HFFc6 (cell line): Measurements from ENCODE around the gene PPP1R37. TPM values are rescaled to one million over a fixed set of nuclear protein-coding genes. Genes with fewer than 3 reads are reported as not detected.

ENCODE experiments used
- DNase-seq: peaks from one replicate; pipeline ENCODE4 v3.0.0-alpha.2; 2018
- H3K27ac Mint-ChIP-seq: 2 replicates; pipeline ENCODE4 v1.8.0; 2020; ENCODE audit warnings: mild to moderate bottlenecking, mixed read lengths
- H3K27me3 Mint-ChIP-seq: 2 replicates; pipeline ENCODE4 v1.8.0; 2021; ENCODE audit warnings: mild to moderate bottlenecking, moderate library complexity, mixed read lengths; ENCODE audit not compliant: insufficient read depth
- H3K36me3 Mint-ChIP-seq: 2 replicates; pipeline ENCODE4 v1.8.0; 2021; ENCODE audit warnings: low read depth, mixed read lengths
- H3K4me1 Mint-ChIP-seq: 2 replicates; pipeline ENCODE4 v1.8.0; 2020; ENCODE audit warnings: low read depth, mixed read lengths
- H3K4me3 Mint-ChIP-seq: 2 replicates; pipeline ENCODE4 v1.8.0; 2020; ENCODE audit warnings: mild to moderate bottlenecking, moderate library complexity, mixed read lengths
- H3K9me3 Mint-ChIP-seq: 2 replicates; pipeline ENCODE4 v1.8.0; 2020; ENCODE audit warnings: mild to moderate bottlenecking, mixed read lengths
- total RNA-seq, 6 experiments: library from RNA; stranded (reverse); fragmentation: NEBNext Ultra II Directional; extraction: Animal tissue kit (Norgen Biotek cat#: 25700); gene quantifications; 2 replicates in 1 of 6; 3 replicates in 5 of 6; pipeline ENCODE4 v1.2.3, GENCODE V29; 2021
- TF ChIP-seq, protein P1 (sequence below): fragments of 200-600 bp; sonication (generic); IDR thresholded peaks from 2 replicates; pipeline ENCODE4 v1.5.0; 2021; ENCODE audit warnings: antibody characterized with exemption, mild to moderate bottlenecking

Gene PPP1R37
- total RNA-seq, 6 experiments from 2014 or later: 20.4 to 27.4 (median 21.6) TPM

DNA sequence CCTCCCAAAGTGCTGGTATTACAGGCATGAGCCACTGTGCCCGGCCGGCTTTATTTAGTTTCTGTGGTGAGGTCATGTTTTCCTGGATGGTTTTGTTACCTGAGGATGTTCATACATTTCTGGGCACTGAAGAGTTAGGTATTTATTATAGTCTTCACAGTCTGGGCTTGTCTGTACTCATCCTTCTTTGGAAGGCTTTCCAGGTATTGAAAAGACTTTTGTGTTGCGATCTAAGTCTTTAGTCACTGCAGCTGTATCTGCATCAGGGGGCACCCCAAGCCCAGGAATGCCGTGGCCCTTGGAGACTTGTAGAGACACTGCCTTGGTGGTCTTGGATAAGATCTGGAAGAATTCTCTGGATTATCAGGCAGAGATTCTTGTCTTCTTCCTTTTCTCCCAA is 98.4 kb downstream of the PPP1R37 start:
- peaks cover 21% of the 10 kb centered on the region for H3K4me1 Mint-ChIP-seq
- no peaks in the 10 kb centered on the region; the same call in none of the 2 replicates for H3K27me3 Mint-ChIP-seq
- peaks cover 14% of the 10 kb centered on the region for H3K36me3 Mint-ChIP-seq
- H3K9me3 Mint-ChIP-seq: peaks cover 6% of the 10 kb centered on the region; the same call in 1 of the 2 replicates
- TF ChIP-seq, protein P1, sequence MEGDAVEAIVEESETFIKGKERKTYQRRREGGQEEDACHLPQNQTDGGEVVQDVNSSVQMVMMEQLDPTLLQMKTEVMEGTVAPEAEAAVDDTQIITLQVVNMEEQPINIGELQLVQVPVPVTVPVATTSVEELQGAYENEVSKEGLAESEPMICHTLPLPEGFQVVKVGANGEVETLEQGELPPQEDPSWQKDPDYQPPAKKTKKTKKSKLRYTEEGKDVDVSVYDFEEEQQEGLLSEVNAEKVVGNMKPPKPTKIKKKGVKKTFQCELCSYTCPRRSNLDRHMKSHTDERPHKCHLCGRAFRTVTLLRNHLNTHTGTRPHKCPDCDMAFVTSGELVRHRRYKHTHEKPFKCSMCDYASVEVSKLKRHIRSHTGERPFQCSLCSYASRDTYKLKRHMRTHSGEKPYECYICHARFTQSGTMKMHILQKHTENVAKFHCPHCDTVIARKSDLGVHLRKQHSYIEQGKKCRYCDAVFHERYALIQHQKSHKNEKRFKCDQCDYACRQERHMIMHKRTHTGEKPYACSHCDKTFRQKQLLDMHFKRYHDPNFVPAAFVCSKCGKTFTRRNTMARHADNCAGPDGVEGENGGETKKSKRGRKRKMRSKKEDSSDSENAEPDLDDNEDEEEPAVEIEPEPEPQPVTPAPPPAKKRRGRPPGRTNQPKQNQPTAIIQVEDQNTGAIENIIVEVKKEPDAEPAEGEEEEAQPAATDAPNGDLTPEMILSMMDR: no peak
- DNase-seq: no peak
- H3K27ac Mint-ChIP-seq: no peak overlapping the region
- no peak overlapping the region for H3K4me3 Mint-ChIP-seq

DNA sequence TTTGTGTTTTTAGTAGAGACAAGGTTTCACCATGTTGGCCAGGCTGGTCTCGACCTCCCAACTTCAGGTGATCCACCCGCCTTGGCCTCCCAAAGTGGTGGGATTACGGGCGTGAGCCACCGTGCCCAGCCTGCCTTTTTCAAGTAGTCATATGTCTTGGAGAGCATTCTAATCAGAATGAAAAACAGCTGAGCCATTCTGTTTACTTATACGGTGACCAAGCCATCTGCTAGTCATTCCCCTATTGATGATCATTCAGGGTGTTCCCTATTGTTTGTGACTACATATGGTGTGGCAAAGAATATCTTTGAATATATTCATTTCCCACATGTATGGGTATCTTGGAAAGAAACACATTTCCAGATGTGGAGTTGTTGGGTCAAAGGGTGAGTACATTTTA is 102.8 kb downstream of the PPP1R37 start:
- H3K9me3 Mint-ChIP-seq: no peaks in the 10 kb centered on the region
- peaks cover 3% of the 10 kb centered on the region; the same call in 1 of the 2 replicates for H3K36me3 Mint-ChIP-seq
- DNase-seq: peak; percentile 30
- H3K4me1 Mint-ChIP-seq: peaks cover 20% of the 10 kb centered on the region
- TF ChIP-seq, protein P1: no peak
- peaks cover 10% of the 10 kb centered on the region for H3K27me3 Mint-ChIP-seq
- H3K4me3 Mint-ChIP-seq: no peak overlapping the region
- H3K27ac Mint-ChIP-seq: peak overlapping the region; percentile 57

Other genes starting within 250 kb of the PPP1R37 start
- gene NECTIN2, start 246.9 kb upstream of the PPP1R37 start, total RNA-seq: 100 to 1,000 TPM; 126 to 152 (median 148) TPM
- 100 to 1,000 TPM in 1 of 6 experiments, 10 to 100 TPM in 5; 79.8 to 107 (median 92.2) TPM for gene TOMM40, start 201.9 kb upstream of the PPP1R37 start, total RNA-seq
- 1 to 10 TPM; 1.9 to 6.5 (median 2.5) TPM for gene APOE, start 187.4 kb upstream of the PPP1R37 start, total RNA-seq
- 1 to 10 TPM in 5 of 6 experiments, not detected in 1; 1.4 to 6.8 (median 2.4) TPM for gene APOC1, start 178.6 kb upstream of the PPP1R37 start, total RNA-seq
- not detected for gene APOC4, start 150.9 kb upstream of the PPP1R37 start, total RNA-seq
- gene APOC2, start 147.1 kb upstream of the PPP1R37 start, total RNA-seq: not detected
- gene CLPTM1, start 137.8 kb upstream of the PPP1R37 start, total RNA-seq: 100 to 1,000 TPM; 160 to 184 (median 172) TPM
- gene RELB, start 91.7 kb upstream of the PPP1R37 start, total RNA-seq: 10 to 100 TPM in 2 of 6 experiments, 1 to 10 TPM in 4; 6.1 to 10.8 (median 9.4) TPM
- gene CLASRP, start 54.1 kb upstream of the PPP1R37 start, total RNA-seq: 10 to 100 TPM; 29.9 to 42.9 (median 37.3) TPM
- gene ZNF296, start 16.7 kb upstream of the PPP1R37 start, total RNA-seq: under 1 TPM; 0.57 to 0.87 (median 0.65) TPM
- 10 to 100 TPM; 34.3 to 43.4 (median 39.0) TPM for gene GEMIN7, start 13.9 kb upstream of the PPP1R37 start, total RNA-seq
- under 1 TPM in 5 of 6 experiments, not detected in 1; 0.07 to 0.17 (median 0.07) TPM for gene NKPD1, start 67.8 kb downstream of the PPP1R37 start, total RNA-seq
- gene TRAPPC6A, start 85.1 kb downstream of the PPP1R37 start, total RNA-seq: 1 to 10 TPM; 3.5 to 6.9 (median 5.2) TPM
- gene BLOC1S3, start 85.6 kb downstream of the PPP1R37 start, total RNA-seq: 10 to 100 TPM; 10.5 to 14.2 (median 12.2) TPM
- gene EXOC3L2, start 152.2 kb downstream of the PPP1R37 start, total RNA-seq: under 1 TPM in 1 of 6 experiments, not detected in 5; 0.10 TPM
- 10 to 100 TPM; 38.9 to 46.0 (median 44.2) TPM for gene MARK4, start 158.1 kb downstream of the PPP1R37 start, total RNA-seq
- not detected for gene CKM, start 229.7 kb downstream of the PPP1R37 start, total RNA-seq
- gene KLC3, start 247.6 kb downstream of the PPP1R37 start, total RNA-seq: not detected